ENCODE data around the gene SPTLC1.
A peak's percentile ranks its signal among the peaks of the same experiment; 100 is the strongest.
"Not testable (repeated sequence)": the region's sequence is repeated elsewhere in the genome, so short reads cannot be mapped to it uniquely, and the experiment has no call there.

SPTLC1 gene

GRCh38 chr9:92026206-92027002 lies 88.8 kb downstream of the SPTLC1 start:
- no peak for DNase-seq

- DNase-seq = not testable (repeated sequence)
Observed at GRCh38 chr9:92021785-92022541, 93.2 kb downstream of the SPTLC1 start.

GRCh38 chr9:92019658-92020057 lies 95.6 kb downstream of the SPTLC1 start:
- DNase-seq = no peak

DNA sequence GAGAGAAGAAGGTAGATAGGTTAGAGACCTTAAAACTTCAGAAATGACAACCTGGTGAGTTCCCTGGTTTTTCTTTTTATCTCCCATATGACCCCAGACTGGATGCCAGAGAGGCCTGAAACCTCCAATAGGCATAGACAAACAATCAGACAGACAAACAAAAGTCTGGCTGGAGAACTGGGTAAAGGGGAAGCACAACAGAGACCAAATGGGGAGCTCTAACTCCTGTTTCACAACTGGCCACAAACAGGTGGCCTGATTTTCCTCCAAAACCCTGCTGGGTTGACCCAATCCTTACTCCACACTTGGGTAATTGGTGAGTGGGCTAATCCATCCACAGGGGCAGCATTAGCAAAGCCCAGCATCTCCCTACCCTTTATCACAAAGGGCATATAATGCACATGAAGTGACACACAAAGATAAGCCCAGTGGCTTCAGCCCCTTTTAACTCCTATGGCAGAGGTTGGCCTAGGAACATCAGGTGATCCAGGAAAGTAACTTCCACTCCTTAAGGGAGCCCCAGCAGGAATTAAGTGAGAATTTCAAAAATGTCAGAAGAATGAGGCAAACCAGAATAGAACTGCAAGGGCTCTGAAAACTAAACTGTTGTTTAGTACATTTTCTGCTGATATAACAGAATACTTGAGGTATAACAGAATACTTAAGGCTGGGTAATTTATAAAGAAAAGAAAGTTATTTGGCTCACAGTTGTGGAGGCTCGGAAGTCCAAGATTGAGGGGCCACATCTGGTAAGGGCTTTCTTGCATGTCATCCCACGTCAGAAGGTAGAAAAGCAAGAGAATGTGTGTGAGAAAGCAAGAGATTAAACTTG lies 104.3 kb downstream of the SPTLC1 start:
- no peak for DNase-seq

GRCh38 chr9:92010253-92010652 lies 105.0 kb downstream of the SPTLC1 start:
- DNase-seq = not testable (repeated sequence)

DNA sequence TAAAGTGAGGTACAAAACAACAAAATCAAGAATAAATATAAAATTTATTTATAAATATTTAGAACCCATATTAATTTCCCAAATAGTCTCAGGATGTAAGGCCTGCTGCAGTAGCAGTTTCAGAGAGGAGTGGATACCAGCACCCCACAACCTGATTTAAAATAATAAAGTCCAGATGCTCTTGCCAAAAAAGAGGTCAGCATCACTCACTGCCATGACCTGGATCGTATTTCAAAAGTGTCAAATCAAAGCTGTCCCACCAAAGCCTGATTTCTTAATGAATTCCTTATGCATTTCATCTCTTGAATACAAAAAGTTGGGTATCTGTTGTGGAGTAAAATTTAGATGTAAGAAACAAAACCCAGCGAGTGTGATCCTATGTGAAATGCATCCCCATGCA lies 107.2 kb downstream of the SPTLC1 start:
- DNase-seq = no peak

DNA sequence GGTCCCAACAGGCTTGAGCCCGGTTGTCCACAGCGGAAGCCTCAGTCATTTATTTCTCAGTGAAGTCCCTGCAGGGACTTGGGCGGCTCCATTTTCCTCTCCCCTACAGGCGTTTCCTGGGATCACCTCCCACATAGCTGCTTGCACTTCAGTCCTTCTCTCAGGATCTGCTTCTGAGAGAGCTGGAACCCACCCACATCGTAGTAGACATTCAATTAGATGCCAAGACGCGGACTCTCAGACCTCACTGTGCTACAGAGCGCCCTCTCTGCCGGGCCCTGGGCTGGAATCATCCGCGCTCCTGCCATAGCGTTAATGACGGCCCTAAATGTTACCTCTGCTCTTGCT lies 111.2 kb downstream of the SPTLC1 start:
- no peak for DNase-seq

GRCh38 chr9:92003308-92004044 lies 111.7 kb downstream of the SPTLC1 start:
- DNase-seq = no peak

GRCh38 chr9:92001948-92002347 lies 113.3 kb downstream of the SPTLC1 start:
- not testable (repeated sequence) for DNase-seq

GRCh38 chr9:92001244-92001643 lies 114.0 kb downstream of the SPTLC1 start:
- no peak for DNase-seq

- no peak for DNase-seq
Observed at GRCh38 chr9:91995000-91995655, 120.1 kb downstream of the SPTLC1 start.

DNA sequence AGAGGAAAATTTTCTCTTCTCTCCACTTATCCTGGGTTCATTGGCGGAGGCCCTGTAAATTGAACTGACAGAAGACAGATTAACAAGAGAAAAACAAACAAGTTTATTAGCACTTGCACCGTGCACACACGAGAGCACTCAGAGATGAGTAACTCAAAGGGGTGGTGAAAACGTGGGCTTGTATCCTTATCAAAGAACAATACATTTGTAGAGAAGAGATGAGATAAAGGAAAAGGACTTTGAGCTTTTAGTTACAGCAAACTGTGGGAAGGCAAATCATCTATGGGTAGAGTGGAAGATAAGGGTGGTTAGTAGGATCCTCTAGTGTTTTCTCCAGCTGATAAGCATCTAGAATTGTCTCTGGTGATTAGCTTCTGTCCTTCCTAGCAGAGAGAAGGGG lies 120.8 kb downstream of the SPTLC1 start:
- DNase-seq = peak; percentile 8

DNA sequence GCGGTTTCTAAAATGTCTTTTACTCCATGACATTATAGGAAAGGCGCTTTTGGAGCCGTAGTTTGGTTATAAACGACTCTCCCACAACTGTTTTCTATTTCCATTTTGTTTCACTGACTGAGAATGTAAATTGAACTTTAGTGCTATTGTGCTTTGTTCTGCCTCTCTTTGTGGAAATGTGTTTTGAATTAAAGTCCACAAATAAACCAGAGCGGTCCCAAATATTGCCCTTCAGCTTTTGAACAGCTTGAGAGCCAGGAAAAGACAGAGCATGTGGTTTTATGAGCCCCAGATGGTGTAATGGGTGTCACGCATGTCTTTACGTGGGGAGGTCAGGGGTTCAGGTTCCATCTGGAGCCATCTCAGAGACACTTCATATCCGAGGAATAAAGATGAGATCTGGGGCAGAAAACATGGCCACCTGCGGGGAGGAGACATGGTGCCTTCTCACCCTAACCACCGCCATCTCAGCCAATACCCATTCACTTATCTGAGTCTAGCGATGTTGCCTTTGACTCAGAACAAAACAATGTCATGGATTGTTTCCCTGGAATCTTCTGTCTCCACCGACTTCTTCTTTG lies 122.7 kb downstream of the SPTLC1 start:
- peak; percentile 25 for DNase-seq

DNA sequence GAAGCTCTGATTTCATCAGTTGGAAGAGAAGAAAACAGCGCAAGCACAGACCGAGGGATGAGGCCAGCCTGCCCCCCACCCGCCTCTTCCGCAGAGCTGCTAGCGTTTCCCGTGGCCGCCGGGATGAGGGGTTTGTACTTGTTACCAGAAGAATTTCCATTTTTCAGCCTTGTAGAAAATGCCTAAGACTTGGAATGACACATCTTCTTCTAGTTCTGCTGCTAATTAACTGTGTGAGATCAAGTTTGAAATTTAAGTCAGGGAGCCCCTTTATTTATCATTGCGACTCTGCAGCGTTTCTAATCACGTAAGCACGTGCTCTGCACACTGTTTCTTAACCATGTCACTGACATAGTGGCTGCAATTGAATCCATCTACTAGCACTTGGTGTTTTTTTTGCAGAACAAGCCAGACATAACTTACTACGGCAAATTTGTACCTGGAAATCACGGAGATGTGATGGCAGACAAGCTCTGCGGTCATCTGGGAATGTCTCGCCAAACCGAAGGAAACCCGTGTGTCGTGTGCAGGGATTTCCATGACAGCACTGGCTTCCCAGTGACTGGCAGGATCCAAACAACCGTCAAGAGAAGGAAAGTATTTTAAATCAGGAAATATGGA lies 123.4 kb downstream of the SPTLC1 start:
- no peak for DNase-seq

- no peak for DNase-seq
Observed at GRCh38 chr9:91986248-91986647, 129.0 kb downstream of the SPTLC1 start.

GRCh38 chr9:91985692-91986091 lies 129.5 kb downstream of the SPTLC1 start:
- DNase-seq = no peak

All from NCI-H2171 treated with DMSO at 0.1 percent for 48 hours (cell line).